Ishikawa (cell line): ENCODE data around the gene TAOK2.

ENCODE experiments used
- EGR1 ChIP-seq: IDR thresholded peaks from 2 replicates; pipeline ENCODE4 v1.6.1; 2012
- TEAD4 ChIP-seq: IDR thresholded peaks from 2 replicates; pipeline ENCODE4 v1.6.1; 2012
- YY1 ChIP-seq: IDR thresholded peaks from 2 replicates; pipeline ENCODE4 v1.6.1; 2012; ENCODE audit warnings: low read depth

- TF ChIP-seq YY1 (no peak), EGR1 (no peak), TEAD4 (no peak)
Observed at GRCh38 chr16:29975811-29976511, 2.3 kb downstream of the TAOK2 start.
